HG02943 (cell line): ENCODE results near the gene PEPD.

Source experiments
- ATAC-seq: cut with Tn5 transposase; IDR thresholded peaks from one replicate; pipeline ENCODE4 v1.9.1; 2021; ENCODE audit warnings: mild to moderate bottlenecking, low read depth, moderate library complexity; ENCODE audit not compliant: unreplicated experiment

Gene PEPD

GRCh38 chr19:33547676-33548075 is 26.1 kb upstream of the PEPD start:
- no peak for ATAC-seq

DNA sequence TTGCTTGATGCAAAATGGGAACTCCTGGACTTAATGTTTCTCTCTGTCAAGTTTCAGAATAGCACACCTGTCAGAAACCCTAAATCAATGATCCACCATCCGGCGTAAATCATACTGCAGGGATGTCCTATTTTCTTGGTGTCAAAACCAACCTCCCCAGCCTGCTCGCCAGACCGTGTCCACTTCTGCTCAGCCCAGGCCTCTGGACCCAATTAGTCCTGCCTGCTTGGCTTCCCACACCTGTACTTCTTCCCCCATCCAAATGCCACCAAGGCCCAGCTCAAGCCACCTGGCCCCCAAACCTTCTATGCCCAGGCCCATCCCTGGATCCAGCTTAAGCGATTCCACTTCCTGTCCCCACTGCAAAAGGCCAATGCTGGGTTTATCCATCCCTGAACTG is 25.1 kb upstream of the PEPD start:
- no peak for ATAC-seq

GRCh38 chr19:33545217-33545981 is 23.8 kb upstream of the PEPD start:
- no peak for ATAC-seq

- ATAC-seq = no peak
Measured at GRCh38 chr19:33535226-33535625, 13.6 kb upstream of the PEPD start.

DNA sequence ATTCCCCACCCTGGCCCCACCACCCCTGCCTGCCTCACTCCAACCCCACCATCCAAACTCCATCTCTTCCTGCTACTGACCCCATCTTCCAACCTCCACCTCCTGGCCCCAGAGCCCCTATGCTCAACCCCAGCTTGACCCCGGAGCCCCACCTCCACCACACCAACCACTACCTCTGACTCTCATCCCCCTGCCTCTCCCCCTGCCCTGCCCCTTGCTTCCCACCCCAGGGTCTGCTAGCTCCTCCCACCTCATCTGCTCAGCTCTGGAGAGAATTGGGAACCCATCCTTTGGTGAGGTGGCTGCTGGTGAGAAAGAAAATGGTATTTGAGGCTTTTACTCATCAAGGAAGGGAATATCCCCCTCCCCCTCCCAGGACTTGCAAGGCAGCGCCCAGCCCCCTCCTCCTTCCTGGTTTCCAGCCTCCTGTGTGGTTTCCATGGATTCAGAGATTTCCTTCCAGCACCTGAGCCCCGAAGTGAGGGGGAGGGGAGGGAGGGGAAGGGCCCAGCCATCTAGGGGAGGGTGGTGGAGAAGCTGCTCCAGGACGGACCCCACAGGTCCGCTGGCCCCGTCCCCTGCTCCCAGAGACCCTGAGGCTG is 11.4 kb upstream of the PEPD start:
- no peak for ATAC-seq

GRCh38 chr19:33530842-33531241 is 9.3 kb upstream of the PEPD start:
- ATAC-seq = no peak

DNA sequence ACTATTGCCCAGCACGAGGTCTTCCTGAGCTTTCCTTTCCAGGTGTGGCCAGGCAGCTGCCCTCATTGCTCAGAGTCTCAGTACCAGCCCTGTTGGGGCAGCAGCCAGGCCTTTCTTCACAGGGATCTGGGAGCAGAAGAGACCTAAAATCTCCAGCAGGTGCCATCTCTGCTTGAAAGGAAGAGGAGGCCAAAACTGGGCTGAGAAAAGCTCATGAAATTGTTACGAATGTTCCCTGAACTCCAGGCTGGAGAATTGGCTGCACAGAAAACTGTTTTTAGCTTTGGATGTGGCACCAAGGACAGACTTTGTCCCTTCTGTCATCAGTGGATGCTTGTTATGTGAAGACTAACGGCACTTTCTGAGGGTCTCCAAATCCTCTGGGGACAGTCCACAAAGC is 8.7 kb upstream of the PEPD start:
- ATAC-seq = no peak

DNA sequence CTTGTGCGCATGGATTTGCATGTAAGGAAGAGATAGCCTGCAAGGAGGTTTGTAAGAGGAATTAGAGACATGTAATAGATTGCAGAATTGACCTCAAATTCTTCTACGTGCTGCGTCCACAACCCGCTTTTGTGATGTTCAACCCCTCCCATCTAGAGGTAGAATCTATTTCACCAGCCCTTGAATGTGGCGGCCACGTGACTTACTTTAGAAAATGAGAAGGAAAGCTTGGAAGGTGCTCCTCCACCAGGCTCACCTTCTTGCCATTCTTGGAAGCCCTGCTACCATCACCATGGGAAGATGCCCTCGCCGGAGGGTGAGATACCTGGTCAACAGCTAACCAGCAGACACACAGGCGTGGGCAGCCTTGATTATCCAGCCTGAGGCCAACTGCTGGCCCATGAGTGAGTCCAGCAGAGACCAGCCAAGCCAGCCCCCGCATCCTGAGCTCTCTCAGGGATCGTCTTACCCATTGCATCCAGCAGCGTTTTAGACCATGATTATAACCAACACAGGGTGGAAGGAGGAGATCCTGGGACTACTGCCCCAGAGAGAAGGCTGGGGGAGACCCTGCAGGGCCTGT is 7.6 kb upstream of the PEPD start:
- no peak for ATAC-seq

- no peak for ATAC-seq
Measured at GRCh38 chr19:33528404-33528803, 6.8 kb upstream of the PEPD start.

DNA sequence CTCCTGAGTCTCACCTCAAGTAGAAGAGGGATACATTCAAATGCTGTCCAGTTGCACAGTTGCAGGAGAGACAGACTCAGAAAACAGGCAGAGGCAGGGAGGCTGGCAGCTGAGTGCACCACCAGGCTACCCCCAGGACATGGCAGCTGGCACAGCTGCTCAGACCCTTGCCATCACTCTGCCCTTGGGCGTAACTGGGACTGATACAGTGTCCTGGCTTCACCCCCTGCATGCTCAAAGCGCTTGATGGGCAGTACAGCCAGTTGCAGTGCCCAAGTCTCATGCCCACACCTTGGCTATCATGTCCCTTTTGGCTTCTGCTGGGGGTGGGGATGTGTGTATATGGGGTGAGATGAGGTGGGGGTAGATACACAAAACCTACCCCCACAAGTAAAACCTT is 5.5 kb upstream of the PEPD start:
- ATAC-seq = no peak

- no peak for ATAC-seq
Measured at GRCh38 chr19:33524024-33524664, 2.6 kb upstream of the PEPD start.

- no peak for ATAC-seq
Measured at GRCh38 chr19:33523167-33523566, 1.6 kb upstream of the PEPD start.

- peak; percentile 9 for ATAC-seq
Measured at GRCh38 chr19:33522371-33522662, 726 bp upstream of the PEPD start.

DNA sequence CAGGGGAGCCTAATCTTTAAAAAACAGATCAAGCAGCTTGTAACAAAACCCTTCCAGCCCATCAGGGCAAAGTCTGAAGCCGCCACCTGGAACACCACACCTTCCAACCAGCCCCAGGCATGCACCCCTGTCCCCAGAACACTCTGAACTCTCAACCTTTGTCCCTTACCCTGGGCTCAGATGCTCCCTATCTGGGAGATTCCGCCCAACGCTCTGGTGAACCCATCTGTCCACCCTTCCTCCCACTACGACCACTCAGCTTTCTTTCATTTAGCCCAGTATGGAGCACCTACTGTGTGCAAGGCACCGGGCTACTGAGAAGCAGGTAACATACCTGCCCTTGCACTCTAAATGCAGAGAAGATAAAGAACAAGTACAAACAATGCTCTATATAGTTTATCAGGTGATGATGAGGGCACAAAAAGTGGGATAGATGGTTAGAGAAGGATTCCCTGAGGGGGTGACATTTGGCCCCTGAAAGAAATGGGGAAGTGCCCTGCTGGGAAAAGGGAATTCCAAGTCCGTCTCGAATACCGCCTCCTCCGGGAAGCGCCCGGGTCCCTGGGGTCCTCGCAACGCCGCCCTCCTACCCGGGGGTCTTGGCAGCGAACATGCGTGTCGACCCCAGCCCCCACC is 629 bp downstream of the PEPD start:
- ATAC-seq = no peak

- no peak for ATAC-seq
Measured at GRCh38 chr19:33520048-33520643, 1.4 kb downstream of the PEPD start.

DNA sequence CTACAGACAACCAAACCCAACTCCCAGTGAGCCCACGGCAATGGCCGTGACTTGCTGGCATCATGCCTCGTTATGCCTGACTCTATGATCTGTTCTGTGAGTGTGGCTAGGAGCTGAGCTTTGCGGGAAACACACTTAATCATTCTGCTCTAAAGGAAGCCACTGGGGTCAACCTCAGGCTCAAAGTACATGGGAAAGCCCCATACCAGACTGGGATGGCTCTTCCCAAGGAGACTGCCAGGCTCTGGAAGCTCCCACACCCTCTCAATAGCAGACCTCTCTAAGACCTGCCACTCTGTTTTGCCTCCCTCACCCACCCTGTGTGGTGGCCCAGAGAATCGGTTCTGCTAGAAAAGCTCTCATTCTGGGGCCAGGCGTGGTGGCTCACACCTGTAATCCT is 2.2 kb downstream of the PEPD start:
- ATAC-seq = no peak

- no peak for ATAC-seq
Measured at GRCh38 chr19:33518541-33518940, 3.0 kb downstream of the PEPD start.

DNA sequence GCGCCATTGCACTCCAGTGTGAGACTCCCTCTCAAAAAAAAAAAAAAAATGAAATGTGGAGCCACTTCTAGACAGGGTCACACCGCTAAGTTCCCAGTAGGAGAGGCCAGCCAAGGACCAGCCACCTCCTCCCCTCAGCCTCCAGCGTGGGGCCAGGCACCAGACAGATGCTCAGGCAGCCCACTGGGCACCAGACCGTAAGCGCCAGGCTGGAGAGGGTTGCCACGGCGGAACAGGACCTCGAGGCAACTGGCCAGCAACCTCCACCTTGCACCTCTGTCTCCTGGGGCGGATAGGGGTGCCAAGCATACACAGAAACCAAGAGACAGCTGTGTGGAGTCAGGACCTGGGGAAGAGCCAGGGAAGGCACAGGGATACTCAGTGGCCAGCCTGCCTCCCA is 3.7 kb downstream of the PEPD start:
- no peak for ATAC-seq

DNA sequence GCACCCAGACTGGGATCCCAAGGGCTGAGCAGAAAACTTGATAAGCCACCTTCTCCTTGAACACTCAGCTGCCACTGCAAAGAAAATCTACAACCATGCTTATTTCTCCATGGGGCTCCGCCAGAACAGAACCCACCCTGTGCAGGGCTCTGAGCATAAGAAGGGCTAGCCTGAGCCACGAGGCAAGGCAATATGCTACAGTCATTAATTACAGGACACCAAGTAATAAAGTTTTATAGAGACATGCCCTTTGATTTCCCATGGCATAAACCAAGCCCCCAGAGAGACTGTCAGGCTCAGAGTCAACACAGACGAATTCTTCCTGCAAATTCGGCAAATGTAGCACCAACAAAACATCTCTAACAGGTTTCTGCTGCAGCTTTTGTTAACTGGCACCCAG is 5.7 kb downstream of the PEPD start:
- ATAC-seq = no peak

DNA sequence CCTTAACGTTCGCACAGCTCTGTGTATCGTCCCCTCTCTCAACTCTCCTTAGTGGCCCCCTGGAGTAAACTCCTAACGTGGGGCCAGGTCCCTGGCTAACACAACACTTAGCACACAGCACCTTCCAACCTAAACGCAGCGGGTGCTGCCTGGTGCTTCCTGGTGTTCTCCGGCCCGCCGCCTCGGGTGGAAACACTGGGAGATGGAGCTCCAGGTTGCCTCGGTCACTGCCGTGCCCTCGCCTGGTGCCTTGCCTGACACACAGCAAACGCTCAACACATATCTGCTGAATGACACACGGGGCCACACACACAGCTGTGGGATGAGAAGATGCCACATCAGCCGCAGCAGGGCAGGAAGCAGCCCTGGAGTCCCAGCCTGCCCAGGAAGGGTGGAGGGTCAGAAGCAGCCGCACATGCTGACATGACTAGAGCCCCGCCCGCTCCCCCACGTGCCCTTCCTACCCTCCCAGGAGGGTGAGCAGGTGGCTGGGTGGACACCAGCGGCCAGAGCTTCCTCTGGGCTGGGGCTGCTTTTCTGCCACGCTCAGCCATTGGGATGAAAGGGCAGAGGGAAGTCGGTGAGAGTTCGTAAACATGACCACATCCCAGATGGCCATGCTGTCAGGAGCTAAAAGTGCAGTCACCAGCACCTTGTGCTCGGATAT is 6.6 kb downstream of the PEPD start:
- ATAC-seq = no peak
